Adrenal gland (tissue), 5 donors: ENCODE data around the gene TMEM184B.

Experiments
- POLR2A ChIP-seq, 2 donors: fragments of 450-650 bp; IDR thresholded peaks; one replicate each; pipeline ENCODE4 v1.6.1; 2017; ENCODE audit warnings: antibody characterized with exemption in 2 of 2, mild to moderate bottlenecking in 2 of 2, moderate library complexity in 1 of 2
- TF ChIP-seq, protein P1 (sequence below), 6 experiments: fragments of 450-650 bp in 4 of 6; fragments of 200-600 bp in 2 of 6; sonication (generic) in 1 of 6; IDR thresholded peaks; 1 replicate in 5 of 6; 2 replicates in 1 of 6; pipeline versions ENCODE4 v1.5.1 to v1.8.0; 2016 to 2021; ENCODE audit warnings: antibody characterized with exemption in 6 of 6, mild to moderate bottlenecking in 2 of 6, moderate library complexity in 1 of 6
- donor health status: DM: no; HTN: no; CAD: no.

GRCh38 chr22:38276166-38276565 lies 3.4 kb upstream of the TMEM184B start:
- TF ChIP-seq, protein P1, sequence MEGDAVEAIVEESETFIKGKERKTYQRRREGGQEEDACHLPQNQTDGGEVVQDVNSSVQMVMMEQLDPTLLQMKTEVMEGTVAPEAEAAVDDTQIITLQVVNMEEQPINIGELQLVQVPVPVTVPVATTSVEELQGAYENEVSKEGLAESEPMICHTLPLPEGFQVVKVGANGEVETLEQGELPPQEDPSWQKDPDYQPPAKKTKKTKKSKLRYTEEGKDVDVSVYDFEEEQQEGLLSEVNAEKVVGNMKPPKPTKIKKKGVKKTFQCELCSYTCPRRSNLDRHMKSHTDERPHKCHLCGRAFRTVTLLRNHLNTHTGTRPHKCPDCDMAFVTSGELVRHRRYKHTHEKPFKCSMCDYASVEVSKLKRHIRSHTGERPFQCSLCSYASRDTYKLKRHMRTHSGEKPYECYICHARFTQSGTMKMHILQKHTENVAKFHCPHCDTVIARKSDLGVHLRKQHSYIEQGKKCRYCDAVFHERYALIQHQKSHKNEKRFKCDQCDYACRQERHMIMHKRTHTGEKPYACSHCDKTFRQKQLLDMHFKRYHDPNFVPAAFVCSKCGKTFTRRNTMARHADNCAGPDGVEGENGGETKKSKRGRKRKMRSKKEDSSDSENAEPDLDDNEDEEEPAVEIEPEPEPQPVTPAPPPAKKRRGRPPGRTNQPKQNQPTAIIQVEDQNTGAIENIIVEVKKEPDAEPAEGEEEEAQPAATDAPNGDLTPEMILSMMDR (IDR thresholded peaks at IDR 0.05): no peak
- no peak for TF ChIP-seq POLR2A (IDR thresholded peaks at IDR 0.05)
